AML-193 (cell line): ENCODE data around the gene LALBA.
"Not testable (repeated sequence)": the region's sequence is repeated elsewhere in the genome, so short reads cannot be mapped to it uniquely, and the experiment has no call there.

Experiments used
- DNase-seq, 2 experiments: peaks; one replicate each; lab custom pipeline; 2025; lab: John Stamatoyannopoulos, UW

LALBA gene

DNA sequence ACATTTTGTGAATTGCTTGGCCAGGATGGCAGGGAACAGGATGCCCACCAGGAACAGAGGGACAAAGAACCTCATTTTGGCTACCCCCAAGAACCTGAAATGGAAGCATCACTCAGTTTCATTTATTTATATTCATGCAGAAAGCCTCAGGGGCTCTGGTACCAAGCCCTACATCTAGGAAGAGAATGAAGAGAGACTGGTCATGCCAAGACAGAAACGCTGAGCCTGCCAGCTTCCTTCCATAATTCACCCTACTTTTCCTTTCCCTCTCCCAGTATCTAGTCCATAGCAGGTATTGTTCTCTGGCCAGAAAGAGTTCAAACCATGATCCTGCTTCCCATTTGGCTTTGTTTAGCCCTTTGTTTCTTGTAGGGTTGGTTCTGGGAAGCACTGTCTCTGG, at the start of gene LALBA:
LALBA (minus strand) TSS at position 101 of the 400 bp plus-strand sequence; CDS start at position 75, 26 bp downstream.
- DNase-seq = no peak

DNA sequence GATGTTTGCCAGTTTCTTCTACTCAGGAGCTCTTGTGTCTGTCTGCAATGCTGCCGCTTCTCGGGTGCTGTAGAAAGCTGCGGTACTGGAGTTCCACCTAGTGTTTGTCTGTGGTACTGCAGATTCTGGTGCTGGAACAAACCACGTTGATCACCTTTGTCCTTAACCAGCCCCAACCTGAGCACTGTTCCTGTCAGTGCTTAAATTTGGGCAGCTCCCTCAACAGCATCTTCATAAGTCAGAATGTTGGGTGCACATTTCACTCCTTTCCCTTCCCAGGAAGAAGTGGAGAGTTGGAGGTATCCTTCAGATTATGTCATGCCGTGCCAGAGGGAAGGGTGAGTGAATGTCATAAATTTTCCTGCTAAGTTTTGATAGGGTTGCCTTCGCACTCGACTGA, 48.7 kb upstream of the LALBA start:
- DNase-seq = peak; percentile 54 to 55

DNA sequence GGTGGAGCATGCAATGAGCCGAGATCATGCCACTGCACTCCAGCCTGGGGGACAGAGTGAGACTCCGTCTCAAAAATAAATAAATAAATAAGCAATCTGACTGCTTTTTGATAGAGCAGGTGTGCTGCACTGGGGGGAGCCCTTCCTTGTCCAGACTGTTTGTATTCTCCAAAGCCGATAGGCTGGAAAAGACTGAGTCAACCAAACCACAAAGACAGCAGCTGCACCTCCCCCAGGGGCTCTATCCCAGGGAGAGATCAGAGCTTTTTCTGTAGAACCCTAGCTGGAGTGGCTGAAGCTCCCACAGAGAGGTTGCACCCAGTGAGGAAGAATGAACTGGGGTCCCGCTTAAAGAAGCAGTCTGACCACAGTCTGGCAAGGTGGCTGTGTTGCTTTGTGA, 45.8 kb upstream of the LALBA start:
- no peak for DNase-seq

DNA sequence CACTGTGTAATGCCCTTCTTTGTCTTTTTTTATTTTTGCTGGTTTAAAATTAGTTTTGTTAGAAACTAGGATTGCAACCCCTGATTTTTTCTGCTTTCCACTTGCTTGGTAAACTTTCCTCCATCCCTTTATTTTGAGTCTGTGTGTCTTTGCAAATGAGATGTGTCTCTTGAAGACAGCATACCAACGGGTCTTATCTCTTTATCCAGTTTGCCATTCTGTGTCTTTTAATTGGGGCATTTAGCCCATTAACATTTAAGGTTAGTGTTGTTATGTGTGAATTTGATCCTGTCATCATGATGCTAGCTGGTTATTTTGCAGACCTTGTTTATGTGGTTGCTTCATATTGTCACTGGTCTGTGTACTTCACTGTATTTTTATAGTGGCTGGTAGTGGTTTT, 43.5 kb upstream of the LALBA start:
- DNase-seq = no peak

DNA sequence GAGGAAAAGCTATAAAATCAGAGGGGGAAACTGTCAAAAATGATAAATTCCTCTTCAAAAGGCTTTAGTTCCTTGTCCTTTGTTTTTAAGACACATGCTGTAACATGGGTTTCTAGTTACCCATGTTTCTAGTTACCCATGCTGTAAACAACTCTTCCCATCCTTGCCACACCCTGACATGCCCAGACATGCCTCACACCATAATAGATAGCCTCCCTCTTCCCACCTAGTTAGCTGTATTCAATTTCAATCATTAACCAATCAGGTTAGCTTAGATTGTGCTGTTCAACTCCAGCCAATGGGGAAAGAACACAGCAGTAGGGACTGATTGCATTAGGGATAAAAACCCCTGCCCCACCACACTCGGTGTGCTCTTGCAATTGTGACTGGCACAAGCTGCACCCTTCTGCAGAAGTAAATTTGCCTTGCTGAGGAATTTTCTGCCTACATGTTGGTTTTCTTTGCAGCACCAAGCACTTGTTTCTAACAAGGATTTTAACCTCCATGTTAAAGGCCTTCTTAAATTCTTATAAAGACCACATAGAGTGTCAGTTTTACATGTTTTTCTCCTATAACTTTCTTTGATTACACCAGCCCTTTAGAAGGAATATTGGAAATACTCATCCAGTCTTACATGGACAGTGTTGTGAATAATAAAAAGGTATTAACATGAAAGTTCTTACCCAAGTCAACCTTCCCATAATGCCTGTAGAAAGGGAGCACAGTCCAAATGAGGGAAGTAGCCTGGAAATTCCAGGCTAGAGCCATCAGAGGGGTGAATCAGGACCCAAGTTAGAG, 32.5 kb upstream of the LALBA start:
- no peak for DNase-seq

DNA sequence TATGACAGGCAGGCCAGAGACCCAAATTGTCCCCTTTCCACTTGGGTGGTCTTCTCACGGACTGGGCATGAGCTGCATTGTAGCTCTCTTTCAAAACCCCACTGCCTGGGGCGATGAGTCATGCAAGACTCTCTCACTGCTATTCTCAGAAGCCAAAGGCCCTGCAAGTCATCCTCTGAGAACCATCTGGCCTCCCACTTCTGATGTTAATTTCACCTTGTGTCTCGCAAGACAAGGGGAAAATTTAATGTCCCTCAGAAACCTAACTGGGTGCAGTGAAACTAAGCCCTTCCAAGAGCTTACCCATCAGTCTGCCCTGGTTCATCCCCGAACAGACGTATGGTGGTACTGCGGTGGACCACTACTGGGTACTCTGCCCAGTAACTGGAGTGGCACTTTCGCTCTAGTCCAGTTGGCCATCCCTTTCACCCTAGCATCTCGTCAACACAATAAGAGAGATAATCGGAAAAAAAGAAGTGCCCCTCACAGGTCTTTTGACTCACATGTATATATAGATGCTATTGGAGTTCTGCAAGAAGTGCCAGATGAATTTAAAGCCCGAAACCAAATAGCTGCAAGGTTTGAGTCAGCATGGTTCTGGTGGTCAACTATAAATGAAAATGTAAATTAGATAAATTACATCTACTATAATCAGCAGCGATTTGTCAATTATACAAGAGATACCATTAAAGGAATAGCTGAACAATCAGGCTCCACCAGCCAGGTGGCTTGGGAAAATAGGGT, 31.3 kb upstream of the LALBA start:
- no peak for DNase-seq

DNA sequence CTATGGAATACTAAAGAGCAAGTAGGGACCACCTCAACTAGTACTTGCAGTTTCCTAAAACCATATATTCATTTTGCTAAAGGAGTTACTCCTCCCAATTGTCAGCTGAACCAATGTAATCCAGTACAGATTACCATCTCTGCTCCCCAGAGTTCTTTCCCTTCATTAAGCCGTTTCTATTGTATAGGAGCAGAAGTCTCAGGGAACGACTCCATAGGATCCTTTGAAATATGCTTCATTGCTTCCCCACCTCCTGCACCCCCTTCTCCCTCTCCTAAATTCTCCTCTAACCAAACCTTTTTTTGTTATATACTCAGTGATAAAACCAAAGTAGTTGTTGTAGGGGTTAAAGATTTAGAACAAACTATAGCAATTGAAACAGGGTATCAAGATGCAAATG, 30.7 kb upstream of the LALBA start:
- DNase-seq = no peak

DNA sequence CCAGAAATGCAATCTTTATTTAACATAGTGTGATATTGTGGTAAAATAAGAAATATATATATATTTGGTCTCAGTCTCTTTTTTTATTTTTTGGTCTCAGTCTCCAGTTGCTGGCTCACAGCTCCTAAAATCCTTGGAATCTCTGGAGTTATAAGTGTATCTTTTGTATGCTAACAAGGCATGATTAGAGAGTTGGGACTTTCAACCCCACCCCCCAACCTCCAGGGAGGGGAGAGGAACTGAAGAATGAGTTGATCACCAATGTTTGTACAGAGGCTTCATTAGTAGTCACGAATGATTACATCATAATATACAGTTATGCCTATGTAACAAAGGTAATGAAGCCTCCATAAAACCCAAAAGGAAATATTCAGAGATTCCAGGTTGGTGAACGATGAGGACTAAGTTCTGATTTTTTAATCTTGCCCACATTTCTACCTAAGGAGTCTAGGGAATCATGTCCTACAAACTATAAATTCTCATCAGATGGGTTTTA, 22.8 kb upstream of the LALBA start:
- DNase-seq = no peak

DNA sequence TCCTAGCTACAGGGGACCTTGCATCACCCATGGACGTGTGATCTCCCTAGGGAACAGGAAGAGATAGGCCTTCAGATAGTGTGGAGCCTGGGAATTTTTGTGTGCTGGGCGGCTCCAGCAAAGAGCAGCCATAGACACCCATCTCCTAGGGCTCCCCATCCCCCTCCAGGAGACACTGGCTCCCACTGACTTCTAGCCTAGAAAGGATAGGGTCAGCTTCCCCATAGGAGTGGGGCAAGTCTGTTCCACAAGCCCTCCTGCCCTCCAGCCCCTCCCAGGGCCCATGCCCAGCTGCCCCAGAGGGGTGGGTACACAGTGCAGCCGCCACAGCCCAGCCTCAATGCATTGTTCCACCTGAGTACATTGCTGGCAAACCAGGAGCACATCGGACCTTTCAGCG, 16.5 kb upstream of the LALBA start:
- no peak for DNase-seq

DNA sequence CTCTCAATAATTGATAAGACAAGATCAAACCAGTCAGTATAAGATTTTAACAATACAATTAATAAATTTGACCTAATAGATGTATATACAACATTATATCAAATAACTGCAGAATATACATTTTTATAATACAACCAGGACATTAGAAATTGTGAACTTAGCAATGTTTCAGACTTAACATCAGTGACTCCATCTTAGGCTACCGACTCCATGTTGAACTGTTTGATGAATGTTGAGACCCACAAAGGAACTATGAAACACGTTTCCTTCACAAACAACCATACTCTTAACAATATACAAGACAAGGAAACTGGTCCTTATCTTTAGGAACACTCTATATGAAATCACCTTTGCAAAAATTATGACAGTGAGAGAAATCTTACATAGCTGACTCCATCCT, 13.9 kb upstream of the LALBA start:
- no peak for DNase-seq

DNA sequence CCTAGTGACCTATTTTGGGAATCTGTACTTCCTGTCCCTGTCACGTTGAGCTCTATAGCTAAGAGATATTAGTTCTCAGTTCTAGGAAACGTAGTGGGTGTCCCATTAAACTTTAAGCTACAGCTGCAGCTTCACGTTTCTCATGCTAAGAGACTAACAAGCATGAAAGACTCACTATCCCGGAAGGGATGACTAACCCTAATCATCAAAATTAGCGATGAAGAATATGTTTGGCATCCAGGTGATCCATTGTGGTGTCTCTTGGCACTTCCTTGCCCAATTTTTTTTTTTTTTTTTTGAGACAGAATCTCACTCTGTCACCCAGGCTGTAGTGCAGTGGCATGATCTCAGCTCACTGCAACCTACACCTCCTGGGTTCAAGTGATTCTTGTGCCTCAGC, 11.0 kb upstream of the LALBA start:
- no peak for DNase-seq

DNA sequence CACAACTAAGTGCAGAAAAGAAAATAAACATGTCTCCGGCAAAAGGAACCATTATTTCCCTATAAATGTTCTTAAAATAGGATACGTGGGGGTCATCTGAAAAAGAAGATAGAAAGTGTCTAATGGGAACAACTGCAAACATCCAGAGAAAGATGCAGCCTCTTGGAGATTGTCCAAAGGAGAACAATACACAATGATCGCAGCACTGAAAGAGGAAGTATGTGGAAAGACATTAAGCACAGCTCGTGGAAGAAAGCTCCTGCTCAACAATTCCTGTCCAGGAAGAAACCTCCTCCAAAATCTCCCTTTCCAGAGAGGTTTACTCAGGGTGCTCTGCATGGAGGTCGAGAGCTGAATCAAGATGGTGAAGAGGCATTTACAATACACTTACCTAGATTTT, 2.5 kb upstream of the LALBA start:
- no peak for DNase-seq

DNA sequence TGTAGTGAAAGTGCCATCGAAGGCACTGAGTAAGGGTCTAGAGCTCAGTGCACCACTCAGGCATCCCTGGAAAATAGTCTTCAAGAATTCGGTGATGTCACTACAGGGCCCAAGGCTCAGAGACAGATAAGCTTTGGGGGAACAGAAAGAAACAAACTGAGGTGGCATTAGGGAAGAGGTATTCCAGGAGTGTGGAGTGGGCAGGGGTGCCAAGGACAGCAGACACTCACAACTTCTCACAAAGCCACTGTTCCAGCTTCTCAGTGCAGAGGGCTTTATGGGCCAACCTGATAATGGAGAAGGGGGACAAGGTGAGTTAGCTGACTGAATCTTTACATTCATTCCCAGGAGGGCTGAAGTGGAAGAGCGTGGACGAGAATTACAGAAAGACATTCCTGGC, 2.1 kb downstream of the LALBA start:
- DNase-seq = no peak

DNA sequence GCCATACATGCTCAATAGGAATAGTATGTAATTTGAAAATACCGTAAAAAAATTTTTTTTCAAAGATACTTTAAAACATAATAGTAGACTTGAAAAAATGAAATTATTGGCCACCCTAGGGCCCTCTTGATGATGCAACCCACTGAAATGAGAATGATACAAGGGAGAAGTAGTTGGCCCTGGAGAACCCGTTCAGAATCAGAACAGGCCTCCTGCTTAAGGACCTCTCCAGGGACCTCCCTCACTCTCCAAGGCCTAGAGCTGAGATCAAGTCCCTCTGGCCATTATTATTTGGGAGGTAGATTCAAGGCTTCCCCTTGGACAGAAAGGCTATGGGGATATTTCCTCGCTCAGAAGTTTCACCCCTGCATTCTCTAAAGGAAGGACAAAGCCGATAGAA, 11.9 kb downstream of the LALBA start:
- DNase-seq = no peak

DNA sequence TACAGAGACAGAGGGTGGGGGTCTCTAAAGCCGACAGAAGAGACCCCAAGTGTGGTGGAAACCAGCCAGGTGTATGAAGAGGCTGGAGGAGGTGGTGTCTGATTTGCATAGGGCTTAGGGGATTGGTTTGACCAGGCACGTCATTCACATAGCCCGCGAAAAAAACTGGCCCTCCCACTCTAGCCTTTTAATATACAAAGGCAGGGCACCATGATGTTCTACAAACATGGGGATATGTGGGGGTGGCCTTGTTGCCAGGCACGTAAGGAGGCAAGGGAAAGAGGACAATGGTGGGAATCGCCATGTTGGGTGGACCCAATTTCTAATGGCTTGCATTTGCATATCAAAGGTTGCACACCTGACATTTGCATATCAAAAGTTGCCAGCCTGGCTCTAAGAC, 13.2 kb downstream of the LALBA start:
- no peak for DNase-seq

DNA sequence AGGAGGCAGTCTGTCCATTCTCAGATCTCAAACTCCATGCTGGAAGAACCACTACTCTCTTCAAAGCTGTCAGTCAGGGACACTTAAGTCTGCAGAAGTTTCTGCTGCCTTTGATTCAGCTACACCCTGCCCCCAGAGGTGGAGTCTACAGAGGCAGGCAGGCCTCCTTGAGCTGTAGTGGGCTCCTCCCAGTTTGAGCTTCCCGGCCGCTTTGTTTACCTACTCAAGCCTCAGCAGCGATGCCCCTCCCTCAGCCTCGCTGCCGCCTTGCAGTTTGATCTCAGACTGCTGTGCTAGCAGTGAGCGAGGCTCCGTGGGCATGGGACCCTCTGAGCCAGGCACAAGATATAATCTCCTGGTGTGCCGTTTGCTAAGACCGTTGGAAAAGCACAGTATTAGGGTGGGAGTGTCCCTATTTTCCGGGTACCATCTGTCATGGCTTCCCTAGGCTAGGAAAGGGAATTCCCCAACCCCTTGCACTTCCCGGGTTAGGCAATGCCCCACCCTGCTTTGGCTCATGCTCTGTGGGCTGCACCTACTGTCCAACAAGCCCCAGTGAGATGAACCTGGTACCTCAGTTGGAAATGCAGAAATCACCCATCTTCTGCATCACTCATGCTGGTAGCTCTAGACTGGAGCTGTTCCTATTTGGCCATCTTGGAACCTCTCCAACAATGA, 16.0 kb downstream of the LALBA start:
- DNase-seq = not testable (repeated sequence)

DNA sequence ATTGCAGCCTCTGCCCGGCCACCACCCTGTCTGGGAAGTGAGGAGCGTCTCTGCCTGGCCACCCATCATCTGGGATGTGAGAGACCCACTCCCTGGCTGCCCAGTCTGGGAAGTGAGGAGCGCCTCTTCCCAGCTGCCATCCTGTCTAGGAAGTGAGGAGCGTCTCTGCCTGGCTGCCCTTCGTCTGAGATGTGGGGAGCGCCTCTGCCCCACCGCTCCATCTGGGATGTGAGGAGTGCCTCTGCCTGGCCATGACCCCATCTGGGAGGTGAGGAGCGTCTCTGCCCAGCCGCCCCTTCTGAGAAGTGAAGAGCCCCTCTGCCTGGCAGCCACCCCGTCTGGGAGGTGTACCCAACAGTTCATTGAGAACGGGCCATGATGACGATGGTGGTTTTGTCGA, 18.2 kb downstream of the LALBA start:
- not testable (repeated sequence) for DNase-seq

DNA sequence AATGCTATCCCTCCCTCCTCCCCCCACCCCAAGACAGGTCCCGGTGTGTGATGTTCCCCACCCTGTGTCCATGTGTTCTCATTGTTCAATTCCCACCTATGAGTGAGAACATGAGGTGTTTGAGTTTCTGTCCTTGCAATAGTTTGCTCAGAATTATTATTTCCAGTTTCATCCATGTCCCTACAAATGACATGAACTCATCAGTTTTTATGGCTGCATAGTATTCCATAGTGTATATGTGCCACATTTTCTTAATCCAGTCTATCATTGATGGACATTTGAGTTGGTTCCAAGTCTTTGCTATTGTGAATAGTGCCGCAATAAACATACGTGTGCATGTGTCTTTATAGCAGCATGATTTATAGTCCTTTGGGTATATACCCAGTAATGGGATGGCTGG, 22.8 kb downstream of the LALBA start:
- DNase-seq = not testable (repeated sequence)

DNA sequence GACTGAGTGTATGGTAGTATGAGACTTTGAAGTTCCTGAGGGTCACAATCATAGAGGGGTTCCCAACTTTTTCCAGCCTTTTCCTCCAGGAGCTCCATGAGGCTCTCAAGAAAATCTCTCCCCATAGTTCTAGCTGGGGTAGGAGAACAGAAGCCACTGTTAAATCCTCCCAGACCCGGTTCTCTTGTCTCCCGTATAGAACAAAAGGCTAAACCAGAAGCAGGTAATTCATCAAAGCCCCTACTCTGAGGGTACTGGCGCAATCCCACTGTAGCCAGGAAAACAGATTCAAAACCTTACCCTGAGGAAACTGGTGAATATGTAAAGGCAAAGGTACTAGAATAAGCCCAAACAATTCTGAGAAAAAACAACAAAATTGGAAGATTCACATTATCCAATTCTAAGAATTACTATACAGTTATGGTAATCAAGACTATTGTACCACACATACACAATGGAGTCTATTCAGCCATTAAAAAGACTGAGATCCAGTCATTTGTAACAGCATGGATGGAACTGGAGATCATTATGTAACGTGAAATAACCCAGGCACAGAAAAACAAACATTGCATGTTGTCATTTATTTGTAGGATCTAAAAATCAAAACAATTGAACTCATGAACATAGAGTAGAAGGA, 23.9 kb downstream of the LALBA start:
- DNase-seq = no peak

DNA sequence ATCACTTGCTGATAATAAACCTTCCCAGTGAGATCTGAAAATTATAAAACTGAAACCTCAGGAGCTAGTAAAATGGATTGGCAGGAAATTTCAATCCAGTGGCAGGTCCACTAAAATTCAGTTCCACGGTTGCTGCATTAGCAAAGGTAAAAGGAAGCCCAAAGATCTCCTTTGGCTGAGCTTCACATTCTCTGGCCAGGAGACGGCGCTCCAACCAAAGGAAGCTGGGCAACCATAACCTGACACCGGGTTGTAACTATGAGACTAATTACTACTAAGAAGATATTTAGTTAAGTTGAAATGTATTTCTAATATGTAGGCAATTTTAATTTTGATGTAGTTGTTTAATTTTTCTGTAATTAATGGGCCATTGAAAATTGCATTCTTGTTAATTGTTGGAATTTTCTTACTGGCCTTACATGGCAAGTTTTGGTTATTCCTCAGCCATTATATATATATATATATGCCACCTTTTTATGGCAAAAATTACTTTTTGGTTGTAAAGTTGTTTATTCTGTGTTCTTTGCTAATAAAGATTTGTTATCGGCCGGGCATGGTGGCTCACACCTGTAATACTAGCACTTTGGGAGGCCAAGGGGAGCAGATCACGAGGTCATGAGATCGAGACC, 27.4 kb downstream of the LALBA start:
- DNase-seq = peak; percentile 18 to 27

DNA sequence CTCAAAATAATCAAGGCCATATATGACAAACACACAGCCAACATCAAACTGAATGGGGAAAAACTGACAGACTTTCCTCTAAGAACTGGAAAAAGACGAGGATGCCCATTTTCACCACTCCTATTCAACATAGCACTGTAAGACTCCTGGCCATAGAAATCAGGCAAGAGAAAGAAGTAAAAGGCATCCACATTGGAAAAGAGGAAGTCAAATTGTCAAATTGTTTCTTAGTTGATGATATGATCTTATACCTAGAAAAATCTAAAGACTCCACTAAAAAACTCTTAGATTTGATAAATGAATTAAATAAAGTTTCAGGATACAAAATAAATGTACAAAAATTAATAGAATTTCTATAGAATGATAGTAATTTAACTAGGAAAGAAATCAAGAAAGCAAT, 33.2 kb downstream of the LALBA start:
- DNase-seq = no peak

DNA sequence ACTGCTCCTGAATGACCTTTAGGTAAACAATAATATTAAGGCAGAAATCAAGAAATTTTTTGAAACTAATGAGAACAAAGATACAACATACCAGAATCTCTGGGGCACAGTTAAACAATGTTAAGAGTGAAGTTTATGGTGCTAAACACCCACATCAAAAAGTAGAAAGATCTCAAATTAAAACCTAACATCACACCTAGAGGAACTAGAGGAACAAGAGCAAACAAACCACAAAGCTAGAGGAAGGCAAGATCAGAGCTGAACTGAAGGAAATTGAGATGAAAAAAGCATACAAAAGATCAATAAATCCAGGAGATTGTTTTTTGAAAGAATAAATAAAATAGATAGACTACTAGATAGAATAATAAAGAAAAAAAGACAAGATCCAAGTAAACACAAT, 37.2 kb downstream of the LALBA start:
- DNase-seq = no peak
